ENCODE data around the gene TGM2.

GRCh38 chr20:38175304-38176180 is 10.5 kb upstream of the TGM2 start:
- TF ChIP-seq CTCF (IDR thresholded peaks at IDR 0.05) = no peak
- no peak for TF ChIP-seq POLR2A (IDR thresholded peaks at IDR 0.05)
